Measurements from ENCODE around the gene BCL2L11.

- TF ChIP-seq CTCF (IDR thresholded peaks at IDR 0.05) = no peak
- TF ChIP-seq POLR2AphosphoS5 (IDR thresholded peaks at IDR 0.05) = no peak
These were observed 40.0 kb downstream of the BCL2L11 start for GRCh38 chr2:111160758-111161157.
